Brain microvascular endothelial cell (primary cell): ENCODE measurements around the gene AMOTL1.

Source experiments
- DNase-seq: peaks from one replicate; pipeline ENCODE4 v3.0.0-alpha.2; 2020
- H3K27ac ChIP-seq: fragments of 250-450 bp; sonication (Bioruptor Pico); 2 replicates; pipeline ENCODE4 v1.5.1; 2020; ENCODE audit warnings: mild to moderate bottlenecking, moderate library complexity
- H3K27me3 ChIP-seq: fragments of 250-450 bp; sonication (Bioruptor Pico); replicated peaks from 2 replicates; pipeline ENCODE4 v1.5.1; 2020; ENCODE audit warnings: mild to moderate bottlenecking
- H3K36me3 ChIP-seq: fragments of 250-450 bp; sonication (Bioruptor Pico); replicated peaks from 2 replicates; pipeline ENCODE4 v1.5.1; 2020; ENCODE audit warnings: mild to moderate bottlenecking
- H3K4me3 ChIP-seq: 2 replicates; pipeline ENCODE4 v1.5.1; 2011; ENCODE audit warnings: low read depth, mild to moderate bottlenecking, control low read depth, low read length, moderate library complexity
- CTCF ChIP-seq: IDR thresholded peaks from 2 replicates; pipeline ENCODE4 v1.5.1; 2011; ENCODE audit warnings: low read depth, mild to moderate bottlenecking, moderate library complexity, low read length, control low read depth, inconsistent platforms; ENCODE audit errors: missing control alignments
- in situ Hi-C: cut with HindIII; loops from 2 replicates; pipeline ENCODE4 v1.10.0; 2017; ENCODE audit warnings: low sequenced_read_pairs, low pct_ligation_motif_present

Gene AMOTL1

GRCh38 chr11:94924612-94925011 is 156.5 kb downstream of the AMOTL1 start:
- TF ChIP-seq CTCF, result no peak
- Histone ChIP-seq H3K27me3 (no peaks in the 10 kb centered on the region), H3K4me3 (no peak overlapping the region), H3K27ac (no peak overlapping the region), H3K36me3 (no peaks in the 10 kb centered on the region)
- in situ Hi-C loops, result no loop called here
- DNase-seq, result no peak

- Histone ChIP-seq H3K27me3 (no peaks in the 10 kb centered on the region), H3K36me3 (no peaks in the 10 kb centered on the region), H3K4me3 (no peak overlapping the region), H3K27ac (peak overlapping the region; percentile 79)
- DNase-seq, result no peak
- in situ Hi-C loops, result no loop called here
- TF ChIP-seq CTCF, result no peak
Measured at GRCh38 chr11:94925422-94926270, 157.5 kb downstream of the AMOTL1 start.

- in situ Hi-C loops, result no loop called here
- no peaks in the 10 kb centered on the region for H3K27me3 ChIP-seq
- H3K36me3 ChIP-seq, result no peaks in the 10 kb centered on the region
- no peak overlapping the region for H3K4me3 ChIP-seq
- peak overlapping the region; percentile 79 for H3K27ac ChIP-seq
- DNase-seq, result no peak
- TF ChIP-seq CTCF, result no peak
Measured at GRCh38 chr11:94926271-94926625, 158.1 kb downstream of the AMOTL1 start.
